ENCODE data around the gene PAK4. TPM values are rescaled to one million over a fixed set of nuclear protein-coding genes. Genes with fewer than 3 reads are reported as not detected.
"Not testable (repeated sequence)": the region's sequence is repeated elsewhere in the genome, so short reads cannot be mapped to it uniquely, and the experiment has no call there.

PAK4 gene
- total RNA-seq, 2 experiments from 2014 or later = 2.7 to 6.3 TPM

GRCh38 chr19:39090881-39091280, 34.7 kb upstream of the PAK4 start:
- no peak for ATAC-seq (ENCODE audit: poor library complexity)
- H3K4me3 ChIP-seq (ENCODE audit: low read length) = no peak overlapping the region
- no peaks in the 10 kb centered on the region for H3K4me1 Mint-ChIP-seq (ENCODE audit: low read depth)
- intact Hi-C loops (cut with DNase I, micrococcal nuclease) = no loop called here
- H3K27me3 Mint-ChIP-seq = peaks cover 59% of the 10 kb centered on the region
- no peak for DNase-seq
- H3K27ac ChIP-seq (ENCODE audit: low read depth in 1 of 2, low read length in 2 of 2) = no peak overlapping the region
- H3K9me3 ChIP-seq (ENCODE audit: control insufficient read depth in 1 of 2, insufficient read depth in 1 of 2, low read length in 2 of 2) = no peaks in the 10 kb centered on the region
- ChIA-PET CTCF (interaction anchor here (0.7 kb wide), 1 partner anchor 13 kb away, joined by 3 read pairs; no protein-coding TSS in a partner anchor), POLR2A (no interaction called here)
- H3K4me1 ChIP-seq (ENCODE audit: insufficient read depth, low read length) = no peaks in the 10 kb centered on the region
- no peaks in the 10 kb centered on the region for H3K36me3 Mint-ChIP-seq (ENCODE audit: low read depth)
- no peaks in the 10 kb centered on the region for H3K36me3 ChIP-seq (ENCODE audit: insufficient read depth, low read length)
- TF ChIP-seq, protein P1, sequence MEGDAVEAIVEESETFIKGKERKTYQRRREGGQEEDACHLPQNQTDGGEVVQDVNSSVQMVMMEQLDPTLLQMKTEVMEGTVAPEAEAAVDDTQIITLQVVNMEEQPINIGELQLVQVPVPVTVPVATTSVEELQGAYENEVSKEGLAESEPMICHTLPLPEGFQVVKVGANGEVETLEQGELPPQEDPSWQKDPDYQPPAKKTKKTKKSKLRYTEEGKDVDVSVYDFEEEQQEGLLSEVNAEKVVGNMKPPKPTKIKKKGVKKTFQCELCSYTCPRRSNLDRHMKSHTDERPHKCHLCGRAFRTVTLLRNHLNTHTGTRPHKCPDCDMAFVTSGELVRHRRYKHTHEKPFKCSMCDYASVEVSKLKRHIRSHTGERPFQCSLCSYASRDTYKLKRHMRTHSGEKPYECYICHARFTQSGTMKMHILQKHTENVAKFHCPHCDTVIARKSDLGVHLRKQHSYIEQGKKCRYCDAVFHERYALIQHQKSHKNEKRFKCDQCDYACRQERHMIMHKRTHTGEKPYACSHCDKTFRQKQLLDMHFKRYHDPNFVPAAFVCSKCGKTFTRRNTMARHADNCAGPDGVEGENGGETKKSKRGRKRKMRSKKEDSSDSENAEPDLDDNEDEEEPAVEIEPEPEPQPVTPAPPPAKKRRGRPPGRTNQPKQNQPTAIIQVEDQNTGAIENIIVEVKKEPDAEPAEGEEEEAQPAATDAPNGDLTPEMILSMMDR (IDR thresholded peaks at IDR 0.05) = no peak
- no peak overlapping the region for H3K4me3 Mint-ChIP-seq
- no peak overlapping the region for H3K27ac Mint-ChIP-seq
- H3K9me3 Mint-ChIP-seq = no peaks in the 10 kb centered on the region
- H3K27me3 ChIP-seq (ENCODE audit: control insufficient read depth in 1 of 2, insufficient read depth in 2 of 2, low read length in 2 of 2) = no peaks in the 10 kb centered on the region

DNA sequence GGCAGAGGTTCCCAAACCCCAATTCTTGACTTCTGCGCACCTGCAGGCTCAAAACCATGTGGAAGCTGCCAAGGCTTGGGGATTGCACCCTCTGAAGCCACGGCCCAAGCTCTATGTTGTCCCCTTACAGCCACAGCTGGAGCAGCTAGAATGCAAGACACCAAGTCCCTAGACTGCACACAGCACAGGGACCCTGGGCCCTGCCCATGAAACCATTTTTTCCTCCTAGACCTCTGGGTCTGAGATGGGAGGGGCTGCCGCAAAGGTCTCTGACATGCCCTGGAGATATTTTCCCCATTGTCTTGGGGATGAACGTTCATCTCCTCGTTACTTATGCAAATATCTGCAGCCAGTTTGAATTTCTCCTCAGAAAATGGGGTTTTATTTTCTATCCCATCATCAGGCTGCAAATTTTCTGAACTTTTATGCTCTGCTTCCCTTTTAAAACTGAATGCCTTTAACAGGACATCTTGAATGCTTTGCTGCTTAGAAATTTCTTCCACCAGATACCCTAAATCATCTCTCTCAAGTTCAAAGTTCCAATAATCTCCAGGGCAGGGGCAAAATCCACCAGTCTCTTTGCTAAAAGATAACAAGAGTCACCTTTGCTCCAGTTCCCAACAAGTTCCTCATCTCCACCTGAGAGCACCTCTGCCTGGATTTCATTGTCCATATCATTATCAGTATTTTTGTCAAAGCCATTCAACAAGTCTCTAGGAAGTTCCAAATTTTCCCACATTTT, 29.6 kb upstream of the PAK4 start:
- ATAC-seq (ENCODE audit: poor library complexity); H3K36me3 ChIP-seq (ENCODE audit: insufficient read depth, low read length); intact Hi-C loops (cut with DNase I, micrococcal nuclease); H3K9me3 Mint-ChIP-seq; H3K4me3 ChIP-seq (ENCODE audit: low read length); DNase-seq; H3K27ac Mint-ChIP-seq; H3K4me3 Mint-ChIP-seq; H3K9me3 ChIP-seq (ENCODE audit: control insufficient read depth in 1 of 2, insufficient read depth in 1 of 2, low read length in 2 of 2); H3K4me1 Mint-ChIP-seq (ENCODE audit: low read depth); H3K27ac ChIP-seq (ENCODE audit: low read depth in 1 of 2, low read length in 2 of 2); CTCF ChIA-PET; H3K36me3 Mint-ChIP-seq (ENCODE audit: low read depth); H3K4me1 ChIP-seq (ENCODE audit: insufficient read depth, low read length); POLR2A ChIA-PET: not testable (repeated sequence)
- peaks cover 12 to 13% of the 10 kb centered on the region in 2 experiments for H3K27me3 ChIP-seq (ENCODE audit: control insufficient read depth in 1 of 2, insufficient read depth in 2 of 2, low read length in 2 of 2)
- peaks cover 74% of the 10 kb centered on the region for H3K27me3 Mint-ChIP-seq

- H3K27me3 Mint-ChIP-seq = peaks cover 67% of the 10 kb centered on the region
- TF ChIP-seq, protein P1 (IDR thresholded peaks at IDR 0.05) = no peak
- H3K9me3 ChIP-seq (ENCODE audit: control insufficient read depth in 1 of 2, insufficient read depth in 1 of 2, low read length in 2 of 2) = peaks cover 0 to 6% of the 10 kb centered on the region in 2 experiments
- H3K27me3 ChIP-seq (ENCODE audit: control insufficient read depth in 1 of 2, insufficient read depth in 2 of 2, low read length in 2 of 2) = peaks cover 12 to 13% of the 10 kb centered on the region in 2 experiments
- H3K4me3 Mint-ChIP-seq = no peak overlapping the region
- H3K9me3 Mint-ChIP-seq = no peaks in the 10 kb centered on the region
- H3K36me3 ChIP-seq (ENCODE audit: insufficient read depth, low read length) = no peaks in the 10 kb centered on the region
- no peaks in the 10 kb centered on the region for H3K36me3 Mint-ChIP-seq (ENCODE audit: low read depth)
- ATAC-seq (ENCODE audit: poor library complexity) (no peak), DNase-seq (no peak)
- H3K4me1 ChIP-seq (ENCODE audit: insufficient read depth, low read length) = peaks cover 2% of the 10 kb centered on the region
- H3K4me1 Mint-ChIP-seq (ENCODE audit: low read depth) = no peaks in the 10 kb centered on the region
- intact Hi-C loops (cut with DNase I, micrococcal nuclease) = no loop called here
- H3K27ac ChIP-seq (ENCODE audit: low read depth in 1 of 2, low read length in 2 of 2) = no peak overlapping the region
- H3K27ac Mint-ChIP-seq = no peak overlapping the region
- ChIA-PET POLR2A (no interaction called here), CTCF (no interaction called here)
- no peak overlapping the region for H3K4me3 ChIP-seq (ENCODE audit: low read length)
Measured at GRCh38 chr19:39097299-39097698, 28.3 kb upstream of the PAK4 start.

DNA sequence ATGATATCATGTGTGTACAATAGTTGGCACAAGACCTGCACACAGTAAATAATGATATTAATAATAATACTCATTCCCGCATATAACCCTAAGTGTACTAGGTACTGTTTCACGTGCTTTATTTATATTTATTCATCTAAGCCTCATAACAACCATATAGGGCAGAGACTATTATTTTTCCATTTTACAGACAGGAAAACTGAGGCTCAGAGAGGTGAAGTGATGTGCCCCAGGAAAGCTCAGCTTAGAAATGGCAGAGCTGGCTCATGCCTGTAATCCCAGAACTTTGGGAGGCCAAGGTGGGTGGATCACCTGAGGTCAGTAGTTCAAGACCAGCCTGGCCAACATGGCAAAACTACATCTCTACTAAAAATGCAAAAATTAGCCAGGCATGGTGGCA, 27.9 kb upstream of the PAK4 start:
- H3K36me3 ChIP-seq (ENCODE audit: insufficient read depth, low read length) = no peaks in the 10 kb centered on the region
- Mint-ChIP-seq H3K4me1 (ENCODE audit: low read depth) (no peaks in the 10 kb centered on the region), H3K27me3 (peaks cover 64% of the 10 kb centered on the region), H3K9me3 (no peaks in the 10 kb centered on the region), H3K36me3 (ENCODE audit: low read depth) (no peaks in the 10 kb centered on the region), H3K27ac (no peak overlapping the region), H3K4me3 (no peak overlapping the region)
- TF ChIP-seq, protein P1 (IDR thresholded peaks at IDR 0.05) = no peak
- CTCF ChIA-PET = no interaction called here
- intact Hi-C loops (cut with DNase I, micrococcal nuclease) = no loop called here
- DNase-seq = no peak
- H3K9me3 ChIP-seq (ENCODE audit: control insufficient read depth in 1 of 2, insufficient read depth in 1 of 2, low read length in 2 of 2) = peaks cover 0 to 6% of the 10 kb centered on the region in 2 experiments
- H3K27ac ChIP-seq (ENCODE audit: low read depth in 1 of 2, low read length in 2 of 2) = no peak overlapping the region
- H3K4me1 ChIP-seq (ENCODE audit: insufficient read depth, low read length) = peaks cover 2% of the 10 kb centered on the region
- peaks cover 12 to 13% of the 10 kb centered on the region in 2 experiments for H3K27me3 ChIP-seq (ENCODE audit: control insufficient read depth in 1 of 2, insufficient read depth in 2 of 2, low read length in 2 of 2)
- ATAC-seq (ENCODE audit: poor library complexity) = no peak
- POLR2A ChIA-PET = no interaction called here
- no peak overlapping the region for H3K4me3 ChIP-seq (ENCODE audit: low read length)

All from CD4-positive, alpha-beta T cell (primary cell).